ENCODE results near the gene NRSN2. TPM values are rescaled to one million over a fixed set of nuclear protein-coding genes. Genes with fewer than 3 reads are reported as not detected.

The NRSN2 gene
- total RNA-seq, 1 donor from 2014 or later: 24.5 TPM

- H3K4me1 ChIP-seq: no peaks in the 10 kb centered on the region
- H3K27ac ChIP-seq: no peak overlapping the region
- no peaks in the 10 kb centered on the region for H3K9me3 ChIP-seq
- H3K4me3 ChIP-seq: no peak overlapping the region
- H3K27me3 ChIP-seq: no peaks in the 10 kb centered on the region
- H3K36me3 ChIP-seq: no peaks in the 10 kb centered on the region
- intact Hi-C loops (cut with DNase I): no loop called here
- TF ChIP-seq CTCF (IDR thresholded peaks at IDR 0.05): no peak
- DNase-seq (ENCODE audit: low spot score in 2 of 2): no peak
Observed at GRCh38 chr20:378961-379336, 32.0 kb downstream of the NRSN2 start.

GRCh38 chr20:380763-381580, 34.1 kb downstream of the NRSN2 start:
- H3K4me1 ChIP-seq: no peaks in the 10 kb centered on the region
- TF ChIP-seq CTCF (IDR thresholded peaks at IDR 0.05): no peak
- H3K4me3 ChIP-seq: peak overlapping the region; percentile 78 to 84
- H3K9me3 ChIP-seq: no peaks in the 10 kb centered on the region
- no peaks in the 10 kb centered on the region for H3K27me3 ChIP-seq
- peak overlapping the region in 1 of 2 donors; percentile 34 for H3K27ac ChIP-seq
- intact Hi-C loops (cut with DNase I): no loop called here
- H3K36me3 ChIP-seq: no peaks in the 10 kb centered on the region
- DNase-seq (ENCODE audit: low spot score in 2 of 2): peak in 1 of 2 donors; percentile 70

GRCh38 chr20:381581-382290, 34.8 kb downstream of the NRSN2 start:
- TF ChIP-seq CTCF (IDR thresholded peaks at IDR 0.05): no peak
- intact Hi-C loops (cut with DNase I): no loop called here
- peak overlapping the region; percentile 78 to 84 for H3K4me3 ChIP-seq
- H3K27ac ChIP-seq: no peak overlapping the region
- peak; percentile 40 to 83 for DNase-seq (ENCODE audit: low spot score in 2 of 2)
- no peaks in the 10 kb centered on the region for H3K9me3 ChIP-seq
- no peaks in the 10 kb centered on the region for H3K36me3 ChIP-seq
- H3K4me1 ChIP-seq: no peaks in the 10 kb centered on the region
- H3K27me3 ChIP-seq: no peaks in the 10 kb centered on the region

GRCh38 chr20:382291-383115, 35.6 kb downstream of the NRSN2 start:
- Histone ChIP-seq H3K4me1 (no peaks in the 10 kb centered on the region), H3K27me3 (no peaks in the 10 kb centered on the region), H3K36me3 (no peaks in the 10 kb centered on the region), H3K9me3 (no peaks in the 10 kb centered on the region), H3K4me3 (peak overlapping the region; percentile 78 to 84), H3K27ac (no peak overlapping the region)
- TF ChIP-seq CTCF (IDR thresholded peaks at IDR 0.05): no peak
- intact Hi-C loops (cut with DNase I): no loop called here
- DNase-seq (ENCODE audit: low spot score in 2 of 2): no peak

- Histone ChIP-seq H3K27me3 (no peaks in the 10 kb centered on the region), H3K4me1 (no peaks in the 10 kb centered on the region), H3K36me3 (peaks cover 0 to 9% of the 10 kb centered on the region in 2 donors), H3K9me3 (no peaks in the 10 kb centered on the region), H3K27ac (no peak overlapping the region), H3K4me3 (no peak overlapping the region)
- DNase-seq (ENCODE audit: low spot score in 2 of 2): no peak
- TF ChIP-seq CTCF (IDR thresholded peaks at IDR 0.05): no peak
- intact Hi-C loops (cut with DNase I): no loop called here
Observed at GRCh38 chr20:383889-384288, 37.0 kb downstream of the NRSN2 start.

Measured in ascending aorta (tissue), 2 donors.